Stomach (tissue), 9 donors: ENCODE data around the gene DNAH3. TPM values are rescaled to one million over a fixed set of nuclear protein-coding genes. Genes with fewer than 3 reads are reported as not detected.
"Not testable (repeated sequence)": the region's sequence is repeated elsewhere in the genome, so short reads cannot be mapped to it uniquely, and the experiment has no call there.

Experiments used
- DNase-seq, 2 donors: peaks; one replicate each; pipeline versions ENCODE4 v3.0.0 to v3.0.0-alpha.2; 2013 to 2019
- H3K27ac ChIP-seq, 5 donors: fragments of 200-600 bp in 4 of 5; sonication (generic) in 4 of 5; one replicate each; pipeline ENCODE4 v1.5.1; 2013 to 2019; ENCODE audit warnings: mild to moderate bottlenecking in 1 of 5, moderate library complexity in 1 of 5
- H3K27me3 ChIP-seq, 3 donors: fragments of 200-600 bp; sonication (generic); one replicate each; pipeline ENCODE4 v1.5.1; 2017 to 2019; ENCODE audit warnings: mixed run types in 1 of 3
- H3K36me3 ChIP-seq, 4 donors: fragments of 200-600 bp; sonication (generic); 1 replicate in 3 of 4; 2 replicates in 1 of 4; pipeline ENCODE4 v1.5.1; 2016 to 2019
- H3K4me1 ChIP-seq, 4 donors: fragments of 200-600 bp; sonication (generic); one replicate each; pipeline ENCODE4 v1.5.1; 2016 to 2019
- H3K4me3 ChIP-seq, 4 donors: fragments of 200-600 bp; sonication (generic) in 3 of 4; one replicate each; pipeline ENCODE4 v1.5.1; 2016 to 2019; ENCODE audit warnings: mild to moderate bottlenecking in 1 of 4
- H3K9me3 ChIP-seq, 4 donors: fragments of 200-600 bp; sonication (generic); one replicate each; pipeline ENCODE4 v1.5.1; 2016 to 2019
- CTCF ChIP-seq, 7 experiments: fragments of 450-650 bp in 4 of 7; fragments of 200-600 bp in 3 of 7; sonication (generic) in 3 of 7; IDR thresholded peaks; one replicate each; pipeline ENCODE4 v1.5.1; 2016 to 2019; ENCODE audit warnings: antibody characterized with exemption in 7 of 7, control low read depth in 2 of 7, mild to moderate bottlenecking in 1 of 7
- EP300 ChIP-seq: sonication (generic); formaldehyde crosslinking; IDR thresholded peaks from one replicate; pipeline ENCODE4 v1.6.1; 2017; ENCODE audit warnings: antibody characterized with exemption
- POLR2A ChIP-seq, 4 donors: fragments of 450-650 bp; IDR thresholded peaks; one replicate each; pipeline ENCODE4 v1.6.1; 2016; ENCODE audit warnings: antibody characterized with exemption in 4 of 4, control low read depth in 2 of 4, mild to moderate bottlenecking in 1 of 4, moderate library complexity in 1 of 4
- POLR2AphosphoS5 ChIP-seq, 3 donors: sonication (generic); formaldehyde crosslinking; IDR thresholded peaks; one replicate each; pipeline ENCODE4 v1.6.1; 2016; ENCODE audit warnings: antibody characterized with exemption in 3 of 3
- WGBS, 5 donors: extraction: QIAGEN DNeasy Blood & Tissue Kit in 3 of 5; methylation state at CpG; one replicate each; pipeline versions ENCODE4 v1.1.5 to v1.1.7; 2013 to 2018; 5-methylcytosine and 5-hydroxymethylcytosine counted together
- intact Hi-C: fragments of 100-400 bp; cut with DNase I; formaldehyde crosslinking; loops from one replicate; pipeline ENCODE4 v1.15.1; 2023; ENCODE audit warnings: low total_unique reads
- polyA plus RNA-seq, 3 donors: library from polyadenylated mRNA; stranded (reverse); fragments of 200-250 nt; gene quantifications; one replicate each; pipeline ENCODE4 v1.2.3, GENCODE V29; 2013
- total RNA-seq, 5 donors: library from RNA; depleted of rRNA; stranded (reverse); fragments of >200 nt; gene quantifications; one replicate each; pipeline versions ENCODE4 v1.1.0 to v1.2.3, GENCODE V29; 2014 to 2016
- donor health status: healthy with polysubstance abuse.
- donor health status: Bipolar disorder and iron deficiency.
- donor health status: healthy.

DNAH3 gene
- total and polyA plus RNA-seq, 8 donors: 0.10 to 8.7 (median 0.18) TPM; not detected in 5

GRCh38 chr16:21069986-21070385, 80.7 kb downstream of the DNAH3 start:
- WGBS, 5 donors: 90 to 98% (median 95%) methylated on average over 6 of the region's 6 CpGs
- Histone ChIP-seq H3K9me3 (no peaks in the 10 kb centered on the region), H3K27me3 (no peaks in the 10 kb centered on the region), H3K4me3 (no peak overlapping the region), H3K36me3 (no peaks in the 10 kb centered on the region), H3K4me1 (no peaks in the 10 kb centered on the region), H3K27ac (no peak overlapping the region)
- no peak for DNase-seq
- TF ChIP-seq POLR2AphosphoS5 (IDR thresholded peaks at IDR 0.05) (no peak), POLR2A (IDR thresholded peaks at IDR 0.05) (no peak), EP300 (no peak), CTCF (IDR thresholded peaks at IDR 0.05) (no peak)
- intact Hi-C loops: no loop called here

- no peak for DNase-seq
- H3K4me1 ChIP-seq: no peaks in the 10 kb centered on the region
- no peaks in the 10 kb centered on the region for H3K36me3 ChIP-seq
- WGBS, 5 donors: 71 to 93% (median 83%) methylated on average over 1 of the region's 1 CpG
- H3K27ac ChIP-seq: no peak overlapping the region
- H3K9me3 ChIP-seq: peaks cover 0 to 6% (median 0%) of the 10 kb centered on the region in 4 donors
- H3K27me3 ChIP-seq: no peaks in the 10 kb centered on the region
- H3K4me3 ChIP-seq: no peak overlapping the region
- intact Hi-C loops: no loop called here
- TF ChIP-seq POLR2A (IDR thresholded peaks at IDR 0.05) (no peak), EP300 (no peak), POLR2AphosphoS5 (IDR thresholded peaks at IDR 0.05) (no peak), CTCF (IDR thresholded peaks at IDR 0.05) (no peak)
Observed at GRCh38 chr16:21064203-21064602, 86.4 kb downstream of the DNAH3 start.

- DNase-seq, intact Hi-C loops, H3K4me3 ChIP-seq, H3K4me1 ChIP-seq, H3K27me3 ChIP-seq, H3K27ac ChIP-seq, H3K9me3 ChIP-seq, H3K36me3 ChIP-seq: not testable (repeated sequence)
- whole genome bisulfite sequencing, 5 donors: 93 to 95% (median 94%) methylated on average over 6 of the region's 6 CpGs
Observed at GRCh38 chr16:21063314-21063713, 87.3 kb downstream of the DNAH3 start.

- TF ChIP-seq POLR2A (IDR thresholded peaks at IDR 0.05) (no peak), POLR2AphosphoS5 (IDR thresholded peaks at IDR 0.05) (no peak), CTCF (IDR thresholded peaks at IDR 0.05) (no peak), EP300 (no peak)
- no peak overlapping the region for H3K4me3 ChIP-seq
- intact Hi-C loops: no loop called here
- no peak overlapping the region for H3K27ac ChIP-seq
- no peaks in the 10 kb centered on the region for H3K4me1 ChIP-seq
- H3K27me3 ChIP-seq: no peaks in the 10 kb centered on the region
- peaks cover 0 to 6% (median 0%) of the 10 kb centered on the region in 4 donors for H3K9me3 ChIP-seq
- peak; percentile 3 to 28 for DNase-seq
- H3K36me3 ChIP-seq: no peaks in the 10 kb centered on the region
- 33 to 60% (median 47%) methylated on average over 4 of the region's 4 CpGs for WGBS, 5 donors
Observed at GRCh38 chr16:21060027-21060510, 90.6 kb downstream of the DNAH3 start.

- WGBS, 5 donors: 78 to 82% (median 82%) methylated on average over 7 of the region's 7 CpGs
- Histone ChIP-seq H3K27me3 (no peaks in the 10 kb centered on the region), H3K4me3 (no peak overlapping the region), H3K4me1 (no peaks in the 10 kb centered on the region), H3K36me3 (no peaks in the 10 kb centered on the region), H3K27ac (no peak overlapping the region), H3K9me3 (no peaks in the 10 kb centered on the region)
- DNase-seq: no peak
- TF ChIP-seq CTCF (IDR thresholded peaks at IDR 0.05) (no peak), POLR2AphosphoS5 (IDR thresholded peaks at IDR 0.05) (no peak), EP300 (no peak), POLR2A (IDR thresholded peaks at IDR 0.05) (no peak)
- intact Hi-C loops: no loop called here
Observed at GRCh38 chr16:21057875-21058274, 92.8 kb downstream of the DNAH3 start.
